GM04504 (cell line): ENCODE measurements around the gene SLC25A43.
"Not testable (repeated sequence)": the region's sequence is repeated elsewhere in the genome, so short reads cannot be mapped to it uniquely, and the experiment has no call there.

Experiments used
- DNase-seq: peaks from one replicate; pipeline ENCODE4 v3.0.0-alpha.2; 2012; ENCODE audit warnings: low read depth

SLC25A43 gene

DNA sequence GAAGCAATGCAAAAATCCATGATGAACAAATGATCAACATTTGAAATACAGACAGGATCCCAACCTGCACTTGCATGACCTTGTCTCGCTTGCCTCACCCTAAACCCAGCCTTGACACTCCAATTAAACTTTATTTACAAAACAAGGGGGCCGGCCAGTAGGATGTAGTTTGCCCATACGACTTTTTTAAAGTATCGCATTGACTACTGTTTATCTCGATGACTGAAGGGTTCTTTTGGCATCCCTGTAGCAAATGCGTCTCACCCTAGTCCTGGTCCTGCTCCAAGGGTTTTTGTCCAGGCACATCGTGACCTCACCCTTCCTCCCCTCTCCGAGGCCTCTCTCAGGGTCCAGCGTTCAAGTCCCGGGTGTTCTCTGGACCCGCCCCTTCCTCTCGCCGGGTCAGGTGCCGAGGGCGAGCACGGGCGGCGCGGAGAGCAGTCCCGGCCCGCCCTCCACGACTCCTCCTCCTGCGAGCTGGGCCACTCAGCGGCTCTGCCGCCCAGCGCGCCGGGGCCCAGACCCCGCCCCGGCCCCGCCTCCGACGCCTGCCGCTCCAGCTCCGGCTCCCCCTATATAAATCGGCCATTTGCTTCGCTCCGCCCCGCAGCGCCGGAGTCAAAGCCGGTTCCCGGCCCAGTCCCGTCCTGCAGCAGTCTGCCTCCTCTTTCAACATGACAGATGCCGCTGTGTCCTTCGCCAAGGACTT is 68.9 kb downstream of the SLC25A43 start, which contains the start of gene SLC25A5:
Gene SLC25A5 (plus strand): TSS at position 603 of the 709 bp plus-strand sequence. CDS start 72 bp downstream, at position 675.
- DNase-seq: peak; percentile 38

DNA sequence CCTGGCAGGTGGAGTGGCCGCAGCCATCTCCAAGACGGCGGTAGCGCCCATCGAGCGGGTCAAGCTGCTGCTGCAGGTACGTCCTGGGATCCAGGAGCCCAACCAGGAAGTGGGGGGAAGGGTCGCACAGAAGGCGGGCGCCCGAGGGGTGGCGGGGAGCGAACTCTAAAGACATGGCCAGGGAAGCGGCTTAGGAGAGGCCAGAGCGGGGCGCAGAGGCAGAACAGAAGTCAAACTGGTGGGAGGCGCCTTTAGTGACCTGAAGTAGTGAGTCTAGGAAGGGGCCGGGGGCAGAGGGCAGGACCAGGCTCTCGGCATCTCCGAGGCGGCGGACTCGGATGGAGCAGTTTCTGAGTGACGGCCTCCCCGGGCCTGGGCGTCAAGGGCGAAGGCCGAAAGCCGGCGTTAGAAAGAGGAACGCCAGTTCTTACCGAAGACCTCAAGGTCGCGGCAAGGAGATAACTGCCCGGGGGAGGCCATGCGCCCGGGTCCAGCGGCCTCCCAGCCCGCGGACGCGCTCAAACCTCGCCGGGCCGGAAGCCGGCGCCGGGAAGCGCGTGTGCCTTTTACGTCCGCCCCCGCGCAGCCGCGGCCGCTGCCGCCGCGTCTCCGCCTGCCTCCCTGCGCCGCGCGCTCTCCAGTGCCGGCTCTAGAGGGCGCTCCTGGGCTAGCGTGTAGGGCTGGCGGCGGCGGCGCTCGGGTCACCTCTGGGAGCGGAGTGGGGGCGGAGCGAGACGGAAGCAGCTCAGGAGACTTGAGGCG is 69.6 kb downstream of the SLC25A43 start:
- peak; percentile 54 for DNase-seq

DNA sequence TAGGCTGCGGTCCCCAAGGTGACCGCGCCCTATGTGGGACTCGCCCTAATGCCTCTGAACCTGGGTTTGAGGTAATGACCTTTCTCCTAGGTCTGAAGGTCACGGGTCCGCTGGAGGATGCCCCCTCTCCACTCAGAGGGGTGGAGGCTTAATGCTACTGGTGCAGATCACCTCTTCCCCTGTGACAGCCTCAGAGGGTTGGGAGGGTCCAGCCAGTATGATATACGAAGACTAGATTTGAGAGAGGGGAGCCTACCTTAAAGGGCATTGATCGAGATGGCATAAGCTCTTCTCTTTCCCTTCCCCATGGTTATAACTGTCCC is 70.1 kb downstream of the SLC25A43 start:
- no peak for DNase-seq

DNA sequence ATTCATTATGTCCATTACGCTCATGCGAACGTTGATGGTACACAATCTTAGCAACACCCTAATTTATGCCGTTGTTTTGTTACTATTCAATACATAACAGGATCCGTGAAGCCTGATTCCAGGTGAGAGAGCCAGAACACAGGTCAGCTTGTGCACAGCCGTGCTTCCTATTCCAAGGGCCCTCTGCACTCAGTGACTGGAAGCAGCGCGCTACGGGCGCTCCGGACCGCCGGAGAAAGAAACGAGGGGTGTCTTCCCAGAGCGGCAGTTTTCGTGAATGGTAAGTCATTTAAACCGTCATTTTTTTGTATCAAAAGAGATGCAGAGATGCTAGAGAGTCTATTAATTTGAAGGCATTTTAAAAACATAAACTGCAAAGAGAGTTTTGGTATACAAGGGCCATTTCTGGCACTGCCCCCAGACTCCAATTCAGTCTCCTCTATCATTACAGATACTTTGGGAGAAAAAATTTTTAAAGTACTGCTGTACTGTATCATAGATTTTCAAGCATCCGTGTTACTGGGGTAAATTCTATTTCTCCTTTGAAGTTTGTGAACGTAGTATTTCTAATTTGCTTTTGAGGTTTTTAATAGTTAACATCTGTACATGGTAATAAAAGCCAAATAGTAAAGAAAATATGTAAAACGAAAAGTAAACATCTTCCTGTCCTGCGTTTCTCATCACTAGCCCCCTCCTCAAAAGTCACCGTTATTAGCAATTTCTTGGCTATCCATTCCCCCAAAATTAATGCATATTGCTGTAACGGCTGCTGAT is 75.7 kb downstream of the SLC25A43 start:
- no peak for DNase-seq

DNA sequence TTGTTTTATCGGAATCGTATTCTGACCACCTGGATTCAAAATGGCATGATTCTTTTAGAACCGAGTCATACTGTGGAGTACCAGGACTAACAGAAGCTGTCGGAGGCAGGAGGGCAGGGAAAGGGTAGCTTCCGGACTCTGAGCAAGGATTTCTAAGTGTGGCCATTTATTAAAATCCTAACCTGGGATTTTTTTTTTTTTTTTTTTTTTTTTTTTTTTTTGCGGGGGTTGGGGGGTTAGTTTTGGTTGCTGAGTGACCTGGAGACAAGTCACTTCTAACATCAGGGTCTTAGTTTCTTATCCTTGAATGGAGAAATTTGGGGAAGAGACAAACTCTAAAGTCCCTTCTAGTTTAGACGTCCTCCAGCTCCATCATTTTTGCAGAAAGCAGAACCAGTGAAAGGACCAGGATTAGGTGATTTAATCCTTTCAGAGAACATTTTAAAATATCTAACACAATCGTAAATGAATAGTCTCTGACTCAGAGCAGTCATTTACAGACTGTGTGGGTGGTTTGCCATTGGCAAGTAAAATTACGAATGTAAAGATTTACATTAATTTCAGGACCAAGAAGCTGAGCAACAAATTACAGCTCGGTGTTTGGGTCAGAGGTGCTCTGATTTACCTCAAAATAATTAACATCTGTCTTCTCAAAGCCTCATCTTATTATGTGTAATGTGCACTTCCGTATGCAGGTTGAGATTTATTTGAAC is 76.4 kb downstream of the SLC25A43 start:
- DNase-seq: no peak

DNA sequence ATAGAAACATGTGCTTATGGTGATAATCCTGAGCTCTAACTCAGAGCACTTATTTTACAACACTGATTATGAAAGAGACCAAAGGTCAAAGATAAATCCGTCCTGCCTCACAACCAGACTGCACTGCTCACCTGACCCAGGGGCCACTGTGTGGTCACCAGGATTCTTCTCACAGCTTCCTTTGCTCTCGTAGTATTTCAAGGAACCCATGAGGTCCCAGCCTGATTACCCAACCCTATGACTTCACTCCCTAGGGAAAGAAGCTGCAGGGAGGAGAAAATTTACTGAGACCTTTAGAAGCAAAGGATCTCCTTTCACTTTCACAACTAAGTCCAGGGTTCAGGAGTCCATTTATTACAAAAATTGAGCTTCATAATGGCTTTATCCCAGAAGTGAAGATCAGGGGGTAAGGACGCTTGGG is 78.7 kb downstream of the SLC25A43 start:
- peak; percentile 60 for DNase-seq

DNA sequence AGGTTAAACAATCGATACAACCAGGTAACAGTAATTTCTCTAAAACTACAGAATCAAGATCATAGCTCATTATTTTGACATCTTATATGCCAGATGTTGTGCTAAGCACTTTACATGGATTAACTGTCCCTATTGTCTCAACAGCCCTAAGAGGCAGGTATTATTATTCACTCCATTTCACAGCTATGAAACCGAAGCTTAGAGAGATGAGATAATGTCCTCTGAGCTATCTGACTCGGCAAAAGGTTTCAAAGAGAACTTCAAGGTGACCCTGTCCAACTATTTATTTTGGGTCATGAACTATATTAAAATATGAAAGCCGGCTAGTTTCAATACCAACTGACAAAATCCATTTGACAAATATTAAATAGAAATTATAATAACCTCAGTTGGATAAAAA is 79.4 kb downstream of the SLC25A43 start:
- DNase-seq: no peak

DNA sequence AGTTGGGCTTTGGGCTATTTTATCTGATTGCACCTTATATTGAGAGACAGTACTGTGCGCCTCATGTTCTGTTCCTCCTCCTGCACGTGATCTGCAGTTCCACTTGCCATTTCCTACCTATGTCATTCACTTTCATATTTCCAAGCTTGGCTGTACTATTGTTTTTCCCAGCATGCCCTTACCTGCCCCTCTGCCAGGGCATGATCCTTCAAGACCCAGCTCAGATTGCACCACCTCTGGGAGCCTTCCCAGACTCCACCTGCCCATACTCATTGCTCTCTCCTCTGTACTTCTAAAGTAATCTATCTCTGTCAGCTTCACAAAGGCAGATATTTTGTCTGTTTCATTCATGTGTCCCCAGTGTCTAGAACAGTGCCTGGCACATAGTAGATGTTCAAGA is 80.7 kb downstream of the SLC25A43 start:
- DNase-seq: no peak

DNA sequence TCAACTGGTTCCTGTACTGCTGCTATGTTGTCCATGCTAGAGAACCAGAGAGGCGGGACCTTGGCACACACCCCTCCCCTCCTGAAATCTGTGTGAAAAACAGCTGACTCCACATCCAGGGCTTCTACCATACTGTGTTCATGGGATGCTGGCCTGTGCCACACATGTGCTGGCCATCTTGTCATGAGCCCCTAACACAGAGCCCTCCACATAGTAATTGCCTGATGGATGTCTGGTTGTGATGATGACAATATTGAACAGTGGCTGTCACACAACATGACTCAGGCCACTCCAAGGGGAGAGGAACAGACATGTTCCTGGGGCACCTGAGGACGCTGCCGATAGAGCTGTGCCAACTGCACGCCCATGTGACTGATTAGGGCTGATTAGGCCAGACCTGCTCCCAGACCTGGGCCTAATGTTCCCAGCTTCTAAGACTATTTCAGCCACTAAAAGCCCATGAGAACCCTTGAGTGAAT is 82.2 kb downstream of the SLC25A43 start:
- DNase-seq: no peak

DNA sequence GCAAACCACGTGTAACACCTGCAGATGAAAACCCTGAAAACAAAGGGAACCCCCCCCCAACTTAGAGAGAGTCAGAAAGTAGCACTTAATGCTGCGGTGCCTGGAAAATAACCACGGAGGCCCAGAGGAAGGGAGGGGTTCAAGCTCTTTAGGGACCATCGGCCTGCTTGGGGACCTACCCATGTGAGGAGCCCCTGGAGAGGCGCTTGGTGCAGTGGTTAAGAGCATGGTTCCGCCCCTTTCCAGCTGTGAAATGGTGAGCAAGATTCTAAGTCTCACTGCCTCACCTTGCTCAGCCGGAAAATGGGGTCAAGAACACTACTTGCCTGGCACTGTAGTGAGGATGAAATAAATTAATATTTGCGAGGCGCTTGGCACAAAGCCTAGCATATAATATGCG is 82.9 kb downstream of the SLC25A43 start:
- DNase-seq: no peak

DNA sequence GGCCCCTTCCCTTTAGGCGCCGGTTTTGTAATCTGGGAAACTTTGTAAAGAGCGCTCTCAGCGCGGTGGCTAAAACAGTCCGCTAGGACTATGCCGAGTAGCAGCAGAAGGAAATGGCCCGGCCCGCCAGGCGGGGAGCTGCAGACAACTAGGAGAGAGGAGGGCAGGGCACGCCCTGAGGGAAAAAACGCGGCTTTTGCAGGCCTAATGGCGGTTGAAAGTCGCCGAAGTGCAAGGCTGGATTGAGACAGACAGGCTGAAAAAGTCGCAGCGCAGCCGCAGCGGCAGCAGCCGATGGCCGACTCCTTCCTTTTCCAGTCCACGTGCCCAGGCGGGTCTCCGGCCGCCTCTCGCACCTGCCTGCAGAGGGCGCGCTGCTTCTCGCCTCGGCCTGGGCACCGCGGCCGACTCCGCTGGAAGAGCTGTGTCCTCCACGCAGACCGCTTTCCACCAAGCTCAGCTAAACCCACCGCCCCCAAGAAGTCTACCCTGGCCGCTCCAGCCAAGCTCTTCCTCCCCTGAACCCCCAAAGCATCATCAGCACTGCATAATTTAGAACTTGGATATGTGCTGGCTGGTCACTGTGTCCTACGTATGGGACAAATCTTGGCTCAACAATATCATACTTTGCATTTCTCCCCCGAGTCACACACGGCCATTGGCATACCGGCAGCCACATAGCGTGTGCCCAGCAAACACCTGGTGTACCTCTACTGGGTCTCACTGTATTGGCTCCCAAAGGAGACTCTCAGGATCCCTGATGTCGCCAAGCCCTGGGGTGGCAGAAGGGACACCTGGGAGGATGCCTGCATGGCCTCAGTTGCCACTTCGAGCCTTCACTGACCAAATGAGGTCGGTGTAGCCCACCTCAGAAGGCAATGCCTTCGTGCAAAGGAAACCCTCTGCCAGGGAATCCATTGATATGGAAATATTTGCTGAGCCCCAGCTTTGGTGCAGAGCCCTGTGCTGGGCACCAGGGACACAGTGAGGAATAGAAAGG is 83.6 kb downstream of the SLC25A43 start:
- no peak for DNase-seq

DNA sequence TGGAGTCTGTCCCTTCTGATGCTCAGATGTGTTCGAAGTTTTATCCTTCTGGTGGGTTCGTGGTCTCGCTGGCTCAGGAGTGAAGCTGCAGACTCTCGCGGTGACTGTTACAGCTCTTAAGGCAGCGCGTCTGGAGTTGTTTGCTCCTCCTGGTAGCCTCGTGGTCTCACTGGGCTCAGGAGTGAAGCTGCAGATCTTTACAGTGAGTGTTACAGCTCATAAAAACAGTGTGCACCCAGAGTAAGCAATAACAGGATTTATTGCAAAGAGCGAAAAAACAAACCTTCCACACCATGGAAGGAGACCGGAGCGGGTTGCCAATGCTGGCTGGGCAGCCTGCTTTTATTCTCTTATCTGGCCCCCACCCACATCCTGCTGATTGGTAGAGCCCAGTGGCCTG is 87.6 kb downstream of the SLC25A43 start:
- no peak for DNase-seq

DNA sequence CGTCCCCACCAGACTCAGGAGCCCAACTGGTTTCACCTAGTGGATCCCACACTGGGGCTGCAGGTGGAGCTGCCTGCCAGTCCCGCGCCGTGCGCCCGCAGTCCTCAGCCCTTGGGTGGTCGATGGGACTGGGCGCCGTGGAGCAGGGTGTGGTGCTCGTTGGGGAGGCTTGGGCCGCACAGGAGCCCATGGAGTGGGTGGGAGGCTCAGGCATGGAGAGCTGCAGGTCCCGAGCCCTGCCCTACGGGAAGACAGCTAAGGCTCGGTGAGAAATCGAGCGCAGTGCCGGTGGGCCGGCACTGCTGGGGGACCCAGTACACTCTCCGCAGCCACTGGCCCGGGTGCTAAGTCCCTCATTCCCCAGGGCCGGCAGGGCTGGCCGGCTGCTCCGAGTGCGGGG is 88.6 kb downstream of the SLC25A43 start:
- not testable (repeated sequence) for DNase-seq

DNA sequence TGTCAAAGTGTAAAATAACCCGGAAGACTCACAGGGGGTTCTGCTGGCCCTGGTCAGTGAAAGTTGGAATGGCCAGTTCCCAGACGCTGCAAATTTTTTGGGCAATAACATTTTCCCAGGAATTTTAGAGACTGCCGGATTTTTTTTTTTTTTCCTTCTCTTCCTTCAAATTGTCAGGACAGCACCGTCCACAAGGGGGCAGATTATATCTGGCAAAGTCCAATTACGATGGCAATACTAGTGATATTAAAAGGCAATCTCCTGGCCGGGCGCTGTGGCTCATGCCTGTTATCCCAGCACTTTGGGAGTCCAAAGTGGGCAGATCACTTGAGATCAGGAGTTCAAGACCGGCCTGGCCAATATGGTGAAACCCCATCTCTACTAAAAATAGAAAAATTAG is 89.6 kb downstream of the SLC25A43 start:
- no peak for DNase-seq

DNA sequence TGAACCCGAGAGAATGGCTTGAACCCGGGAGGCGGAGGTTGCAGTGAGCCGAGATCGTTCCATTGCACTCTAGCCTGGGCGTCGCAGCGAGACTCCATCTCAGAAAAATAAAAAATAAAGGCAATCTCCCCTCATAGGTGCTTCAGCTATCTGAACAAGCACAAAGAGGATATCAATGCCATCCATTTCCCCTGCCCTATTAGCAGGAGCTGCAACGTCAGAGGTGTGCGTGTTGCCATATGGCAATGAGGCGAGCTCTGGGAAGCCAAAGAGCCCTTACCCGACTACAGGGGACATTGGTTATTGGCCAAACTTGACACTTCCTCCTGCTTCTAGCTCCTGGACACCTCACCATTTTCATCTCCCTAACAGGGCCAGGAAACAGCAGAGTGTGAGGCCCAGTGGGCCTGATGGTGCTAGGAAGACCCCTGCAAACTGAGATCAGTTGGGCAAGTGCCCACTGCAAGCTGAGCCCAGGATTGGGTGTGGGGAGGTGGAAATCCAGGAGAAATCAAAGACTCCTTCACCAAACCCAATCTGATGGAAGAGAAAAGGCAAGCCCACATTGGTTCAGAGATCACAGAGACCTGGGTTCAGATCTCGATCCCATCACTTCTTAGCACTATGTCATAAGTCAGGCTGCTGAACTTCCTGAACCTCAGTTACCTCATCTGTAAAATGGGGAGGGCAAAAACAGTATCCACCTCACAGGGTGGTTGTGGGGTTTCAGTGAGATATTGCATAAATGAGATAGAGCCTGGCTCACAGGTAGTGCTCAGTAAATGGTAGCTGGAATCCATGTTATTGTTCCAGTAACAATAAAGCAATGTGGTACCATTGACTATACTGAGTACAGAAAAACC is 90.3 kb downstream of the SLC25A43 start:
- no peak for DNase-seq

DNA sequence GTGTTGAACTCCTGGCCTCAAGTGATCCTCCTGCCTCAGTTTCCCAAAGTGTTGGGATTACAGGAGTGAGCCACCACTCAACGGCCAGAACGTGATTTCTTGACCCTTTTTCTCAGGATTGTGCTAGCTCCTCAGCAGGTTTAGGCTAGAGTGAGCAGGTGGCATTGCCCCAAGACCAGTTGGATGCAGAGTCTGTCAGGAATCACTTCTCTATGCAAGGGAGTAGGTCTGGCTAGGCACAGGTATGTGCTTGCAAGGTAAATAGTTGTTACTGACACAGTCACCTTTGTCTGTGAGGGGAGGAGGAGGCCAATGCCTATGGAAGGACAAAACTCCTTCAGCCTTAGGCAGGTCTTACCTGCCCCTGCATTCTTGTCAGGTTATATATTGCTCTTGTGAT is 93.3 kb downstream of the SLC25A43 start:
- DNase-seq: no peak

DNA sequence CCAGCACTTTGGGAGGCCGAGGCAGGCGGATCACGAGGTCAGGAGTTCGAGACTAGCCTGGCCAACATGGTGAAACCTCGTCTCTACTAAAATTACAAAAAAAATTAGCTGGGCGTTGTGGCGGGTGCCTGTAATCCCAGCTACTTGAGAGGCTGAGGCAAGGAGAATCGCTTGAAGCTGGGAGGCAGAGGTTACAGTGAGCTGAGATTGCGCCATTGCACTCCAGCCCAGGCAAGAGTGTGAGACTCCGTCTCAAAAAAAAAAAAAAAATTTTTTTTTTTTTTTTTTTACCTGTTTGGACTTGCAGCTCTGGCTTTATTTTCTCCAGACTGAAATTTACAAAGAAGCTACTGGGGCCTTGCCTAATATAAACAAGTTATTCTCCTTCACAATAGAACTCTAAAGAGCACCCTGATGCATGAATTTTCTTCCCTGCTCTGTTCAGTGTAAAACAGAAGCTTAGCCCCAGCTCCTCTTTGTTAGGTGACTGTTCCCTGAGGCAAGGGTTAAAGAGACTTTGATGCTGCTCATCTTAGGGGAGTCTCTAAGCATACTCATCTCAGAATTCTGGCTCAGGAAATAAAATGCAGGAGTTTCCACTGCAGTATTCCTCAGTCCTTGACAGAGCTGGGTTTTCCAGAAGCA is 94.8 kb downstream of the SLC25A43 start:
- not testable (repeated sequence) for DNase-seq

DNA sequence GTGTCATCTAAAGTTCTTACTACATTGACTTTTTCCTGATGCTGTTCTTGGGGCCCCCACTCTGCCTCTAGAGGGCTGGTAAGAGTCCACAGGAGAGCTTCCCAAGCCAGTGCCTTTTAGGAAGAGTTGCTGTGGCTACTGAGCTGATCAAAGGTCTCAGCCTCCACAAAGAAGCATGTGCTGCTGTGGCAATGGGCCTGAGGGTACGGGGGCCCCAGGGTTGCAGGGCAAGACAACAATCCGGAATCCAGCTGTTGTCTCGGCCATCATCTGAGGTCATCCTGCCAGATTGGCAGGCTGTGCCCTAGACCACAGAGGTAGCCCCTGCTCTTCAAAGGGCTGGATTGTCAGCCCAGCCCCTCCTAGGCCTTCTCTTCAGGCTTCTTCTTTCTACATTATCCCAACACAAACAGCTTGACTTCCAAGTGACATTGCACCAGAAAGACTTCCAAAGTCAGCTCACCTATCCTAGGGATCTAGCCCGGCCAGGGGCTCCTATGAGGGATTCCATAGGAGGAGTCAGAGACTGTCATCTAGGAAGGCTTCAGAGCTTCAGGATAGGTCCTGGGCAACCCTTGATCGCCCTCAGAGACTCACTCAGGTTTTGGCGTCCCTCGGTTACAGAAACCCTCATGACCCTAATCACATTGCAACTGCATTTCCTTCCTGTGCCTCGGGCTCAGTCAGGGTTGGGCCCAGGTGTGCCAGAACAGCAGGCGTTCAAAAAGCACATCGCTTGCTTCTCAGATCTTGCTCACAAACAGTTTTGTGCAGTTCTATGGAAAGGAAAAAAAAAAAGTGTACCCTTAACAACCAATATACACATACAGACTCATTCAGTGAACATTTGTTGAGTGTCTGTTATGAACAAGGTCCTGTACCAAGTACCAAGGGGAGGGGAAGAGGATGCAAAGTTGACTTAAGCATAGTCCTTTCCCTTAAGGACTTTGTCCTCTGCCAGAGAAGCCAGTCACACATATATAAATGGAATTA is 96.9 kb downstream of the SLC25A43 start:
- no peak for DNase-seq
